Renal cortex interstitium (tissue), 11 donors: ENCODE data around the gene CCNF. TPM values are rescaled to one million over a fixed set of nuclear protein-coding genes. Genes with fewer than 3 reads are reported as not detected.
A peak's percentile ranks its signal among the peaks of the same experiment; 100 is the strongest.
"Not testable (repeated sequence)": the region's sequence is repeated elsewhere in the genome, so short reads cannot be mapped to it uniquely, and the experiment has no call there.

Experiments
- DNase-seq, 11 donors: peaks; one replicate each; pipeline ENCODE4 v3.0.0-alpha.2; 2013; ENCODE audit warnings: low read depth in 9 of 11, low spot score in 4 of 11; ENCODE audit errors: extremely low read depth in 1 of 11
- polyA plus RNA-seq, 3 donors: library from polyadenylated mRNA; unstranded; fragments of 120-200 nt; gene quantifications; one replicate each; pipeline ENCODE4 v1.2.1, GENCODE V29; 2013; ENCODE audit not compliant: insufficient read length in 3 of 3

The CCNF gene
- polyA plus RNA-seq, 3 donors = 9.5 to 14.0 (median 11.9) TPM

DNA sequence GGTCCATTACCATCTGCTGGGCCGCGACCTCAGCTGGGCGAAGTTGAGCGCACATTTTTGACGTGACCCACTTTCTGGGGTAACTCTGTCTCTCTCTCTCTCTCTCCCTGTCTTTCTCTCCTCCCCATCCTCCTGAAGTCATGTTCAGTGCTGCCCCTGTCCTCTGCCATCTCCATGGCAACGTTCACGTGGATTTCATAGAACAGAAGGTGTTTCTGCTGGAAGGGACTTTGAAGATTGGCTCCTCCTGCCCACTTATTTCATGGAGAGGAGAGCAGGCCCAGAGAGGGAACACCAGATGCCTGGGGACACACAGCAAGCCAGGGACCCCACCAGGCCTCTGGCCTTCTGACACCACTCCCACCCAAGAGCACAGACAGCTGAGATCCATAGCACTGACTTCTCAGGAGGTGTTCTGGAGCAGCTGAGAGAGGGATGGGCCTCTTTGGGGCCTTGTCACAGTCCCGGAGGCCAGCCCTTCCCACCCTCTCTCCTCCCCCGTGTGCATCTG lies 4.2 kb upstream of the CCNF start:
- no peak for DNase-seq

GRCh38 chr16:2425825-2426430 lies 3.3 kb upstream of the CCNF start:
- DNase-seq = no peak

GRCh38 chr16:2426941-2427361 lies 2.3 kb upstream of the CCNF start:
- no peak for DNase-seq

- DNase-seq = no peak
Measured at GRCh38 chr16:2427526-2427925, 1.7 kb upstream of the CCNF start.

- DNase-seq = peak in 7 of 11 donors; percentile 15 to 42 (median 29)
Measured at GRCh38 chr16:2428051-2428783, 1.0 kb upstream of the CCNF start.

- peak in 1 of 11 donors; percentile 20 for DNase-seq
Measured at GRCh38 chr16:2428784-2429033, 538 bp upstream of the CCNF start.

- peak in 4 of 11 donors; percentile 10 to 28 (median 16) for DNase-seq
Measured at GRCh38 chr16:2429771-2430663, 770 bp downstream of the CCNF start.

DNA sequence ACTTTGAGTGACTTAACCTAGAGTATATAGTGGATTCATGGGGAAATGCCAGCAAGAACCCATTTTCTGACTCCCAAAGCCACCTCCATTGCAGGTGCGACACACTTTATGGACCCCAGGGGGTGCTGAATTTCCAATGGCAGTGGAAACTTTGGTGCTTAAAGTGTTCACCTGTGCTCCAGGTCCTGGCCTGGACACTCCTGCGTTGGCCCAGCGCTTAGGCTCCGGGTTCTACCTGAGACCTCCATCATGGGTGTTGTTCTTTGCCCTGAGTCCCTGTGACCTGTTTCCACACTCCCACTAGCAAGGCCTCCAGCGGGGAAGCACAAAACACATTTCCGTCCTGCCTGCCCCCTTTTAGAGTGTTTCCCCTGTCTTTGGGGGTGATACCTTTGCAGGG lies 3.0 kb downstream of the CCNF start:
- no peak for DNase-seq

GRCh38 chr16:2432801-2433505 lies 3.7 kb downstream of the CCNF start:
- DNase-seq = no peak

DNA sequence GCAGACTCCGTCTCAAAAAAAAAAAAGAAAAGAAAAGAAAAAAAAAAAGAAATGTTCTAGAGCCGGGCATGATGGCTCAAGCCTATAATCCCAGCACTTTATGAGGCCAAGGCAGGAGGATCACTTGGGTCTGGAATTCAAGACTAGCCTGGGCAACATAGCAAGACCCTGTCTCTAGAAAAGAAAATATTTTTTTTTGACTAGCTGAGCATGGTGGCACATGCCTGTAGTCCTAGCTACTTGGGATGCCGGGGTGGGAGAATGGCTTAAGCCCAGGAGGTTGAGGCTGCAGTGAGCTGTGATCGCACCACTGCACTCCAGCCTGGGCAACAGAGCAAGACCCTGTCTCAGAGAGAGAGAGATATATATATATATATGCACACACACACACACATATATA lies 6.0 kb downstream of the CCNF start:
- not testable (repeated sequence) for DNase-seq

DNA sequence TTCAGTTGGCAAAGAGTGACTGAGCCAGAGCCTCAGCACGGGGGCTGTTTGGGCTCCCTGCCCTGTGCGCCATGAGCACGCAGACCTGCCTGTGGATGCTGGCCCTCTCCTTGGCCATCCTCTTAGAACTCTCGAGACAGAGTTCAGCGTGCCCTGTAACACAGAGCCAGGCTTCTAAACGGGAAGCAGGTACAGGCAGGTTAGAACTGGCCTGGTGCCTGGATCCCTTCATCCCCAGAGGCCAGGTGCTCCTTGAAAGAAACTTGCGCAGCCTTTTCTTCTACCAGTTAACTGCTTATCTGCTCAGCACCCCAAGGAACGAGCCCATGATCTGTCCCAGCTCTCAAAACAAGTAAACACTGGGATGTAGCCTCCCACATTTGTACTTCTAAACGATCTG lies 6.9 kb downstream of the CCNF start:
- no peak for DNase-seq

DNA sequence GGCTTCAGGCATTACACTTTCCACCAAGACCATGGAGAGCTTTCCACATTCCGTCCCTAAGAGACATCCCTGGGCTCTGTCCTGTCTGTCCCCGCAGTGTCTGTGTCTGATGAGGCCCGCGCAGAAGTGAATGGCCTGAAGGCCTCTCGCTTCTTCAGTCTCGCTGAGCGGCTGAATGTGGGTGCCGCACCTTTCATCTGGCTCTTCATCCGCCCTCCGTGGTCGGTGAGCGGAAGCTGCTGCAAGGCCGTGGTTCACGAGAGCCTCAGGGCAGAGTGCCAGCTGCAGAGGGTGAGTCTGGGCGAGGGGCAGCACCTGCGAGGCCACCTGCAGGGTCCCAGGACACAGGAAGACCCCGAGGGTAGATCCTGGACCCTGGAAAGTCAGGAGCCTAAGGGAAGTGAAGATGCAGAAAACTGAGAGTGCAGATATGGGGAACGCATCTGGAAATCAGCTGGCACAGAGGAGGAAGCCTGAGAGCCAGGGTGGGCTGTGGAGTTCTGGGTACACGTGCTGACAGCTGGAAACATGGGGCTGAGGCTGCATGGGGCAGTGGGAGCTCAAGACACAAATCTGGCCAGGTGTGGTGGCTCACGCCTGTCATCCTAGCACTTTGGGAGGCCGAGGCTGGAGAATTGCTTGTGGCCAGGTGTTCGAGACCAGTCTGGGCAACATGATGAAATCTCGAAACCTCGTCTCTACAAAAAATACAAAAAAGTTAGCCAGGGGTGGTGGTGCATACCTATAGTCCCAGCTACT lies 8.0 kb downstream of the CCNF start:
- DNase-seq = no peak

- DNase-seq = no peak
Measured at GRCh38 chr16:2438121-2438520, 8.9 kb downstream of the CCNF start.

DNA sequence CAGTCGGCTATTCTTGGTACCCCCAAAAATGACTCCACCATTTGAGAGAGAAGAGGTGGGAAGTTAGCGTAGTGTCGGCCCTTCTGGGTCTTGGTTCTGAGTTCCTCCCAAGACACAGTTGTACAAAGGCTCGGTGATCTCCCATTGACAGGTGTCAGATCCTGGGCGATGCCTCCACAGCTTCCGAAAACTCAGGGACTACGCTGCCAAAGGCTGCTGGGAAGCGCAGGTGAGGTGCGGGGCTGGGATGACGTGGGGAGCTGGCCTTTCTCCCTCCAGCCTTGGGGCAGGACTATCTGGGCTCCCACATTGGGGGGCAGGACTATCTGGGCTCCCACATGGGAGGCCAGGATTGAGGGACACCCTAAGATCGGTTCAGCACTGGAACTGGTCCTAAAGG lies 10.4 kb downstream of the CCNF start:
- no peak for DNase-seq

DNA sequence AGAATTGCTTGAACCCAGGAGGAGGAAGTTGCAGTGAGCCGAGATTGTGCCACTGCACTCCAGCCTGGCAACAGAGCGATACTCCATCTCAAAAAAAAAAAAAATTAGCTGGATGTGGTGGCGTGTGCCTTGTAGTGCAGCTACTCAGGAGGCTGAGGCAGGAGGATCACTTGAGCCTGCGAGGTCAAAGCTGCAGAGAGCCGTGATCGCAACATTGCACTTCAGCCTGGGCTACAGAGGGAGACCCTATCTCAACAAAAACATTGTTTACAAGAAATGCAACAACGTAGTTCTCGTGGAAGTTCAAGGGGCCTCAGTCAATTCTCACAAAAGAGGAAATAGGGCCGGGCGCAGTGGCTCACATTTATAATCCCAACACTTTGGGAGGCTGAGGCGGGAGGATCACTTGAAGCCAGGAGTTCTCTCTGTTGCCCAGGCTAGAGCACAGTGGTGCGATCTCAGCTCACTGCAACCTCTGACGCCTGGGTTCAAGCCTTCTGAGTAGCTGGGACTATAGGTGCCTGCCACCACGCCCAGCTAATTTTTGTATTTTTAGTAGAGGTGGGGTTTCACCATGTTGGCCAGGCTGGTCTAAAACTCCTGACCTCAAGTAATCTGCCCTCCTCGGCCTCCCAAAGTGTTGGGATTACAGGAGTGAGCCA lies 12.0 kb downstream of the CCNF start:
- not testable (repeated sequence) for DNase-seq

- DNase-seq = no peak
Measured at GRCh38 chr16:2443555-2443954, 14.3 kb downstream of the CCNF start.

DNA sequence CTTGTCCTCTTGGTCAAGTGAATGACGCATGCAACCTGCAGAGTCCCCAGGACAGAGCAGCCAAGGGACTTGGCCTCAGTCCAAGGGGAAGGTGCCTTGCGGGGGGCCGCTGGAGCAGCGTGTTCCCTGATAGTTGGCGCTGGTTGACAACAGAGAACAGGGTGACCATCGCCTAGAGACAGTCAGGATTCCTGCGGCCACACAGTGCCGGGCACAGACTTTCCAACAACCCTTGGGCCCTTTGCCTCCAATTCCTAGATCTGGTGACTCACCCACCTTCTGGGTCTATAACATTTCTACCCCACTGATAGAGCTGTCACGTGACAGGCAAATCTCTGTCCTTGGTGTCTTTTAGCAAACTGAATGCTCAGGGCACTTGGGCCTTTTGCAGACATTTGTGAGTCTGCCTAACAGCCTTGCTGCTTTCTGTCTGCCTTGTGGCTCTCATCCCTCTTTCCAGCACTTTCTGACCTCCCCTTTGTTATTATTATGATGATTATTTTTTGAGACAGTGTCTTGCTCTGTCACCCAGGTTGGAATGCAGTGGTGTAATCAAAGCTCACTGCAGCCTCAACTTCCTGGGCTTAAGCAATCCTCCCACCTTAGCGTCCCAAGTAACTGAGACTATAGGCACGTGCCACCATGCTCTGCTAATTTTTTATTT lies 18.8 kb downstream of the CCNF start:
- no peak for DNase-seq

- no peak for DNase-seq
Measured at GRCh38 chr16:2449118-2449517, 19.9 kb downstream of the CCNF start.
